AG09319 (cell line): ENCODE results near the gene ZBTB2.
"Not testable (repeated sequence)": the region's sequence is repeated elsewhere in the genome, so short reads cannot be mapped to it uniquely, and the experiment has no call there.

Experiments used
- DNase-seq: peaks from one replicate; pipeline ENCODE4 v3.0.0-alpha.2; 2010; ENCODE audit warnings: low read depth; ENCODE audit errors: extremely low read depth
- TF ChIP-seq, protein P1 (sequence below): IDR thresholded peaks from 2 replicates; pipeline ENCODE4 v1.5.1; 2011; ENCODE audit warnings: low read depth, mild to moderate bottlenecking, inconsistent platforms, low read length, moderate library complexity

Gene ZBTB2

GRCh38 chr6:151389618-151390275, 1.6 kb downstream of the ZBTB2 start:
- TF ChIP-seq, protein P1, sequence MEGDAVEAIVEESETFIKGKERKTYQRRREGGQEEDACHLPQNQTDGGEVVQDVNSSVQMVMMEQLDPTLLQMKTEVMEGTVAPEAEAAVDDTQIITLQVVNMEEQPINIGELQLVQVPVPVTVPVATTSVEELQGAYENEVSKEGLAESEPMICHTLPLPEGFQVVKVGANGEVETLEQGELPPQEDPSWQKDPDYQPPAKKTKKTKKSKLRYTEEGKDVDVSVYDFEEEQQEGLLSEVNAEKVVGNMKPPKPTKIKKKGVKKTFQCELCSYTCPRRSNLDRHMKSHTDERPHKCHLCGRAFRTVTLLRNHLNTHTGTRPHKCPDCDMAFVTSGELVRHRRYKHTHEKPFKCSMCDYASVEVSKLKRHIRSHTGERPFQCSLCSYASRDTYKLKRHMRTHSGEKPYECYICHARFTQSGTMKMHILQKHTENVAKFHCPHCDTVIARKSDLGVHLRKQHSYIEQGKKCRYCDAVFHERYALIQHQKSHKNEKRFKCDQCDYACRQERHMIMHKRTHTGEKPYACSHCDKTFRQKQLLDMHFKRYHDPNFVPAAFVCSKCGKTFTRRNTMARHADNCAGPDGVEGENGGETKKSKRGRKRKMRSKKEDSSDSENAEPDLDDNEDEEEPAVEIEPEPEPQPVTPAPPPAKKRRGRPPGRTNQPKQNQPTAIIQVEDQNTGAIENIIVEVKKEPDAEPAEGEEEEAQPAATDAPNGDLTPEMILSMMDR = no peak
- no peak for DNase-seq

DNA sequence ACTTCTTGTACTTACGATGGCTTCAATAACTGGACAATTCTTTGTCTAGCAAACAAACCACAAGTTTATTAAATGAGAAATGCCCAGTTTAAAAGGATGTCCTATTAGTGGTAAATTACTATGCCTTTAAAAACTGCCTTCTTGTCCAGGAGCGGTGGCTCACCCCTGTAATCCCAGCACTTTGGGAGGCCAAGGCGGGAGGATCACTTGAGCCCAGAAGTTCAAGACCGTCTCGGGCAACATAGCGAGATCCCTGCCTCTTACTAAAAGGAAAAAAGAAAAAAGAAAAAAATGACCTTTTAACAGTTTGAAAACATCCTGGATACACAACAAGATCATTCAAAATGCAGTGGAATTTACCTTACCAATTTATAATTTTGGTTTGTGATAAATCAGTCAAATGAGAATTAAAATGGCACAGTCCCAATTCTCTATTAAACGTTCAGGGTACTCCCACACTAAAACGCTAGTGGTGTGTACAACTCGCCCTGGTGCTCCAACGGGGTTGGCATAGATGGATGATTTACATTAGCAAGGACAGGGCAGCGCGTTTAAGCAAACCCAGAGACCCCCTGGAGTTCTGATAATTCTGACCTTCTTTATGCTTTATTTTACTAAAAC, 2.3 kb downstream of the ZBTB2 start:
- TF ChIP-seq, protein P1 = no peak
- DNase-seq = no peak

GRCh38 chr6:151388236-151388635, 3.1 kb downstream of the ZBTB2 start:
- DNase-seq = no peak
- TF ChIP-seq, protein P1 = no peak

- TF ChIP-seq, protein P1 = no peak
- DNase-seq = no peak
Measured at GRCh38 chr6:151387175-151387970, 4.0 kb downstream of the ZBTB2 start.

GRCh38 chr6:151385177-151385576, 6.2 kb downstream of the ZBTB2 start:
- TF ChIP-seq, protein P1 = no peak
- no peak for DNase-seq

GRCh38 chr6:151384151-151384550, 7.2 kb downstream of the ZBTB2 start:
- TF ChIP-seq, protein P1 = no peak

DNA sequence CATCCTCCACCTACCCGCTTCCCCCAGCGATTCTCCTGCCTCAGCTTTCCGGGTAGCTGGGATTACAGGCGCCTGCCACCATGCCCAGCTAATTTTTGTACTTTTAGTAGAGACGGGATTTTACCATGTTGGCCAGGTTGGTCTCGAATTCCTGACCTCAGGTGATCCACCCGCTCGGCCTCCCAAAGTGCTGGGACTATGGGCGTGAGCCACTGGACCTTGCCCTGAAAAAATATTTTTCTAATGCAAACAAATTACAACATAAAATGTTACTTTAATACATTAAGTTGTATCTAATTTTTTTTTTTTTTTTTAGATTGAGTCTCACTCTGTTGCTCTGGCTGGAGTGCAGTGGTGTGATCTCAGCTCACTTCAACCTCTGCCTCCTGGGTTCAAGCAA, 8.7 kb downstream of the ZBTB2 start:
- DNase-seq = not testable (repeated sequence)

More at GRCh38 chr6:151384151-151384550, 7.2 kb downstream of the ZBTB2 start:
- no peak for DNase-seq
